Thoracic aorta (tissue), 2 donors: ENCODE data around the gene TLE1. TPM values are rescaled to one million over a fixed set of nuclear protein-coding genes. Genes with fewer than 3 reads are reported as not detected.

Source experiments
- ATAC-seq: fragments of 150-250 bp; one replicate; pipeline ENCODE4 v1.8.0; 2017; ENCODE audit warnings: low read depth; ENCODE audit not compliant: insufficient number of reproducible peaks, low FRiP score
- DNase-seq: peaks from one replicate; pipeline ENCODE4 v3.0.0-alpha.2; 2020; ENCODE audit warnings: low spot score
- H3K27ac ChIP-seq, 2 donors: fragments of 200-600 bp; sonication (generic); 1 replicate in 1 of 2; 2 replicates in 1 of 2; pipeline ENCODE4 v1.5.1; 2016; ENCODE audit warnings: mild to moderate bottlenecking in 2 of 2, moderate library complexity in 2 of 2
- H3K27me3 ChIP-seq: fragments of 200-600 bp; sonication (generic); replicated peaks from 2 replicates; pipeline ENCODE4 v1.6.0; 2016; ENCODE audit warnings: mild to moderate bottlenecking; ENCODE audit not compliant: insufficient read depth
- H3K36me3 ChIP-seq: fragments of 200-600 bp; sonication (generic); one replicate; pipeline ENCODE4 v1.5.1; 2016
- H3K4me1 ChIP-seq, 2 donors: fragments of 200-600 bp; sonication (generic); 1 replicate in 1 of 2; 2 replicates in 1 of 2; pipeline versions ENCODE4 v1.5.1 to v1.6.0; 2016; ENCODE audit warnings: low read depth in 2 of 2, mild to moderate bottlenecking in 1 of 2; ENCODE audit not compliant: control insufficient read depth in 1 of 2
- H3K4me3 ChIP-seq: fragments of 200-600 bp; sonication (generic); 2 replicates; pipeline ENCODE4 v1.5.1; 2016; ENCODE audit warnings: mild to moderate bottlenecking
- H3K9me3 ChIP-seq: fragments of 200-600 bp; sonication (generic); 2 replicates; pipeline ENCODE4 v1.5.1; 2016
- CTCF ChIP-seq: fragments of 200-600 bp; sonication (generic); IDR thresholded peaks from one replicate; pipeline ENCODE4 v1.5.1; 2019; ENCODE audit warnings: antibody characterized with exemption
- total RNA-seq, 2 donors: library from RNA; depleted of rRNA; stranded (reverse); fragments of >200 nt; gene quantifications; one replicate each; pipeline versions ENCODE4 v1.1.0 to v1.2.3, GENCODE V29; 2016

The TLE1 gene
- total RNA-seq, 2 donors from 2014 or later, result 69.7 to 74.1 TPM

GRCh38 chr9:81540142-81540710 lies 149.1 kb downstream of the TLE1 start:
- no peaks in the 10 kb centered on the region for H3K27me3 ChIP-seq
- H3K9me3 ChIP-seq, result no peaks in the 10 kb centered on the region
- peaks cover 0 to 18% of the 10 kb centered on the region in 2 donors for H3K4me1 ChIP-seq
- TF ChIP-seq CTCF, result no peak
- no peak overlapping the region for H3K4me3 ChIP-seq
- DNase-seq, result no peak
- ATAC-seq, result no peak
- H3K27ac ChIP-seq, result no peak overlapping the region
- no peaks in the 10 kb centered on the region for H3K36me3 ChIP-seq

- no peaks in the 10 kb centered on the region for H3K9me3 ChIP-seq
- no peak for DNase-seq
- no peak for ATAC-seq
- H3K27me3 ChIP-seq, result no peaks in the 10 kb centered on the region
- H3K4me3 ChIP-seq, result no peak overlapping the region
- H3K27ac ChIP-seq, result no peak overlapping the region
- no peak for TF ChIP-seq CTCF
- no peaks in the 10 kb centered on the region for H3K36me3 ChIP-seq
- peaks cover 0 to 18% of the 10 kb centered on the region in 2 donors for H3K4me1 ChIP-seq
Observed at GRCh38 chr9:81539317-81539716, 150.0 kb downstream of the TLE1 start.

GRCh38 chr9:81538890-81539289 lies 150.5 kb downstream of the TLE1 start:
- Histone ChIP-seq H3K27ac (no peak overlapping the region), H3K4me1 (peaks cover 0 to 17% of the 10 kb centered on the region in 2 donors), H3K9me3 (no peaks in the 10 kb centered on the region), H3K4me3 (no peak overlapping the region), H3K27me3 (no peaks in the 10 kb centered on the region), H3K36me3 (no peaks in the 10 kb centered on the region)
- TF ChIP-seq CTCF, result no peak
- no peak for DNase-seq
- no peak for ATAC-seq

- ATAC-seq, result no peak
- no peak for DNase-seq
- no peak for TF ChIP-seq CTCF
Observed at GRCh38 chr9:81537964-81538363, 151.4 kb downstream of the TLE1 start.

GRCh38 chr9:81536242-81537025 lies 152.9 kb downstream of the TLE1 start:
- Histone ChIP-seq H3K27me3 (no peaks in the 10 kb centered on the region), H3K9me3 (no peaks in the 10 kb centered on the region), H3K27ac (no peak overlapping the region), H3K36me3 (no peaks in the 10 kb centered on the region), H3K4me3 (no peak overlapping the region), H3K4me1 (no peaks in the 10 kb centered on the region)
- ATAC-seq, result no peak
- DNase-seq, result no peak
- no peak for TF ChIP-seq CTCF

More at GRCh38 chr9:81537964-81538363, 151.4 kb downstream of the TLE1 start:
- Histone ChIP-seq H3K27me3 (no peaks in the 10 kb centered on the region), H3K27ac (no peak overlapping the region), H3K36me3 (no peaks in the 10 kb centered on the region), H3K4me3 (no peak overlapping the region), H3K4me1 (peaks cover 0 to 11% of the 10 kb centered on the region in 2 donors), H3K9me3 (no peaks in the 10 kb centered on the region)
